A549 treated with AZD9567 at 1 μM for 4 hours (cell line): ENCODE measurements around the gene PCBP2. TPM values are rescaled to one million over a fixed set of nuclear protein-coding genes. Genes with fewer than 3 reads are reported as not detected.

Experiments
- total RNA-seq: library from RNA; stranded (reverse); fragments of 200-300 nt; extraction: Qiagen RNA extraction; gene quantifications from 5 replicates; pipeline ENCODE4 v1.2.3, GENCODE V29; 2022; ENCODE audit not compliant: insufficient read depth

The PCBP2 gene
- total RNA-seq, result 639 to 671 TPM (median 649 TPM) in 5 replicates

GRCh38 chr12:53451661-53452158, at the start of gene PCBP2:
Gene PCBP2 (plus strand): TSS chr12:53452102. CDS start chr12:53454801, 2,699 bp downstream.

GRCh38 chr12:53423597-53423996, 28.3 kb upstream of the PCBP2 start, which contains the start of gene AMHR2:
Gene AMHR2 (plus strand): TSS chr12:53423855. CDS start chr12:53423935, 80 bp downstream.

GRCh38 chr12:53441040-53441833, 10.7 kb upstream of the PCBP2 start, which contains the start of gene PRR13:
Gene PRR13 (plus strand): TSS chr12:53441734. CDS start chr12:53442715, 981 bp downstream.

GRCh38 chr12:53499266-53500141, 47.6 kb downstream of the PCBP2 start, which contains the start of gene MAP3K12:
Gene MAP3K12 (minus strand): TSS chr12:53499458. CDS start chr12:53487391, 12,067 bp downstream.

GRCh38 chr12:53500776-53501614, 49.1 kb downstream of the PCBP2 start, which contains the start of gene TARBP2:
Gene TARBP2 (plus strand): TSS chr12:53501283. CDS start chr12:53501409, 126 bp downstream.

GRCh38 chr12:53506881-53507602, 55.1 kb downstream of the PCBP2 start, which contains the start of gene NPFF:
Gene NPFF (minus strand): TSS chr12:53507484. CDS start chr12:53507474, 10 bp downstream.

Other genes starting within 250 kb of the PCBP2 start
- gene ITGB7, start 244.9 kb upstream of the PCBP2 start, total RNA-seq, result 0.24 to 0.51 TPM (median 0.38 TPM) in 4 of 5 replicates, not detected in the other
- 18.2 to 24.2 TPM (median 21.9 TPM) in 5 replicates for gene RARG, start 219.9 kb upstream of the PCBP2 start, total RNA-seq
- 16.5 to 20.8 TPM (median 19.4 TPM) in 5 replicates for gene ESPL1, start 183.8 kb upstream of the PCBP2 start, total RNA-seq
- 462 to 512 TPM (median 505 TPM) in 5 replicates for gene PFDN5, start 156.6 kb upstream of the PCBP2 start, total RNA-seq
- 85.7 to 101 TPM (median 88.3 TPM) in 5 replicates for gene MYG1, start 152.4 kb upstream of the PCBP2 start, total RNA-seq
- gene AAAS, start 130.5 kb upstream of the PCBP2 start, total RNA-seq, result 78.3 to 97.9 TPM (median 80.5 TPM) in 5 replicates
- gene SP7, start 115.7 kb upstream of the PCBP2 start, total RNA-seq, result 0.03 TPM in 2 of 5 replicates, not detected in the others
- gene SP1, start 71.9 kb upstream of the PCBP2 start, total RNA-seq, result 18.7 to 23.4 TPM (median 21.2 TPM) in 5 replicates
- 0.82 to 1.2 TPM (median 0.97 TPM) in 4 of 5 replicates, not detected in the other for gene AMHR2, start 28.2 kb upstream of the PCBP2 start, total RNA-seq
- 241 to 345 TPM (median 303 TPM) in 5 replicates for gene PRR13, start 10.4 kb upstream of the PCBP2 start, total RNA-seq
- gene MAP3K12, start 47.4 kb downstream of the PCBP2 start, total RNA-seq, result 5.3 to 15.1 TPM (median 12.7 TPM) in 5 replicates
- 42.4 to 57.5 TPM (median 52.6 TPM) in 5 replicates for gene TARBP2, start 49.2 kb downstream of the PCBP2 start, total RNA-seq
- 0.20 TPM in 1 of 5 replicates, not detected in the others for gene NPFF, start 55.4 kb downstream of the PCBP2 start, total RNA-seq
- 18.1 to 21.6 TPM (median 18.2 TPM) in 5 replicates for gene ATF7, start 174.3 kb downstream of the PCBP2 start, total RNA-seq
- gene ATP5MC2, start 224.0 kb downstream of the PCBP2 start, total RNA-seq, result 558 to 716 TPM (median 650 TPM) in 5 replicates